Sigmoid colon (tissue), 7 donors: ENCODE data around the gene BHLHE23. TPM values are rescaled to one million over a fixed set of nuclear protein-coding genes. Genes with fewer than 3 reads are reported as not detected.

Source experiments
- DNase-seq: peaks from one replicate; pipeline ENCODE4 v3.0.0-alpha.2; 2019
- H3K27ac ChIP-seq, 4 donors: fragments of 200-600 bp; sonication (generic); one replicate each; pipeline ENCODE4 v1.5.1; 2016 to 2019; ENCODE audit warnings: mild to moderate bottlenecking in 1 of 4
- H3K27me3 ChIP-seq, 3 donors: fragments of 200-600 bp; sonication (generic); one replicate each; pipeline ENCODE4 v1.5.1; 2019; ENCODE audit warnings: mild to moderate bottlenecking in 1 of 3
- H3K36me3 ChIP-seq, 4 donors: fragments of 200-600 bp; sonication (generic); one replicate each; pipeline ENCODE4 v1.5.1; 2016 to 2019
- H3K4me1 ChIP-seq, 4 donors: fragments of 200-600 bp; sonication (generic); one replicate each; pipeline ENCODE4 v1.5.1; 2017 to 2019
- H3K4me3 ChIP-seq, 4 donors: fragments of 200-600 bp; sonication (generic); one replicate each; pipeline ENCODE4 v1.5.1; 2017 to 2019; ENCODE audit warnings: mild to moderate bottlenecking in 2 of 4, moderate library complexity in 1 of 4
- H3K9me3 ChIP-seq, 4 donors: fragments of 200-600 bp in 3 of 4; sonication (generic) in 3 of 4; one replicate each; pipeline versions ENCODE4 v1.5.1 to v1.6.1; 2013 to 2019
- EP300 ChIP-seq, 4 donors: sonication (generic); formaldehyde crosslinking; IDR thresholded peaks; one replicate each; pipeline ENCODE4 v1.6.1; 2017; ENCODE audit warnings: antibody characterized with exemption in 4 of 4
- POLR2A ChIP-seq, 2 donors: fragments of 450-650 bp; IDR thresholded peaks; one replicate each; pipeline ENCODE4 v1.6.1; 2016; ENCODE audit warnings: antibody characterized with exemption in 2 of 2, mild to moderate bottlenecking in 2 of 2, moderate library complexity in 2 of 2
- POLR2AphosphoS5 ChIP-seq, 4 donors: sonication (generic); formaldehyde crosslinking; IDR thresholded peaks; one replicate each; pipeline ENCODE4 v1.6.1; 2017; ENCODE audit warnings: antibody characterized with exemption in 4 of 4
- WGBS, 2 donors: extraction: QIAGEN DNeasy Blood & Tissue Kit; methylation state at CpG; one replicate each; pipeline ENCODE4 v1.1.7; 2013; 5-methylcytosine and 5-hydroxymethylcytosine counted together
- intact Hi-C: fragments of 100-400 bp; cut with DNase I; formaldehyde crosslinking; loops from one replicate; pipeline ENCODE4 v1.15.1; 2023
- polyA plus RNA-seq, 3 donors: library from polyadenylated mRNA; stranded (reverse); fragments of 200-250 nt; gene quantifications; one replicate each; pipeline ENCODE4 v1.2.3, GENCODE V29; 2013
- total RNA-seq, 4 donors: library from RNA; depleted of rRNA; stranded (reverse); fragments of >200 nt; gene quantifications; one replicate each; pipeline ENCODE4 v1.1.0, GENCODE V29; 2016
- TF ChIP-seq, protein P1 (sequence below), 4 experiments: fragments of 450-650 bp in 3 of 4; fragments of 200-600 bp in 1 of 4; IDR thresholded peaks; one replicate each; pipeline ENCODE4 v1.5.1; 2016 to 2019; ENCODE audit warnings: antibody characterized with exemption in 4 of 4, mild to moderate bottlenecking in 3 of 4, moderate library complexity in 2 of 4
- donor health status: healthy with polysubstance abuse.
- donor health status: Bipolar disorder and iron deficiency.
- donor health status: healthy.

The BHLHE23 gene
- total and polyA plus RNA-seq, 7 donors: not detected

DNA sequence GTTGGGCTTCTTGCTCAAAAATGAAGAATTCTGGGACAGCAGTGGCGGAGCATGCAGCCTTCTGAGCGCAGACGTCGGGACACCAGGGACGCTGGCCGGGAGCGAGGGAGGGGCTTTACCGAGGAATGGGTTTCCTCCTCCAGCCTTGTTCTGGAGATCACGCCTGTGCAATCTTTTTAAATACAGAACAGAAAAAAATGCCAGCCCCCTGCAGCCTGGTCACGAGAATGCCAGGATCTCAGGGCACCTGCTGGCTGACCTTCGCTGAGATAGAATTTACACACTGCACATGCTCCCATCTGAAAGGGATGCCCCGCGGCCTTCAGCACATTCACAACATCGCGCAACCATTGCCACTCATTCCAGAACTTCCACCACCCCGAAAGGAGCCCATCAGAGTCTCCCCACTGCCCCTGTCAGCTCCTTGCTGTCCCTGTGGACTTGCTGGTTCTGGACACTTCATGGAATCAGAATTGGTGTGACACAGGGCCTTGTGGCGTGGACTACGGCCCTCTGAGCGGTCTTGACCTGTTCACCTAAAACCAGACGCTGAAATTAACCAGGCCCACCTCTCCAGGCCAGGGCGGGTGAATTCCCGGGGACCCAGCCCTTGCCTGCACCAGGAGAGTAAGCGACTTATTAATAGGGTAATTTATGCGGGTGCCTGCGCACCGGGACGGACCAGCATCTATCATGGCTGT lies 20.6 kb upstream of the BHLHE23 start:
- intact Hi-C loops: no loop called here

DNA sequence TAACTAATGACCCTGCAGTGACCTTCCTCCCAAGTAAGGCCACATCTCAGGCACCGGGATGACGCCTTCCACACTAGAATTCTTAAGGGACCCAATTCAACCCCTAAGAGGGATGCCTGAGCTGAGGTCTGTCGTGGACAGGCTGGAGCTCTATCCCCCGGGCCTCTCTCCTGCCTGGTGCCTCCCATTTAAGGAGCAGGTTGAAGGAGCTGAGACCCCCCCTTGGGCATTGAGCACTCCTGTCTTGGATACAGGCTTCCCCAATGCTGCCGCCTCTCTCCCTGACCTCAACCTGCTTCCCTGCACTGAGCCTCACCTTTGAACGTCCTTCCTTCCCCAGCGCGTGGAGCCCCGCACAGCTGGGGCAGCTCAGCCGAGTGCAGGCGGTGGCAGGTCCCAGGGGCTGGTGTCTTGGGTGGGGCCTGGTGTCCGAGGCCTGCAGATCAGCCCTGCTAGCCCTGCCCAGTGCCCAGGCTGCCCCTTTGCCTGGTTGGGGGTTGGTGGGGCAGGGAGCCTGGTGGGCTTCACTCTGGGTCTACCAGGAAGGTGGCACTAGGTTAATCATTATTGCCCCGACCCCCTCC lies 19.9 kb upstream of the BHLHE23 start:
- Histone ChIP-seq H3K4me1 (peaks cover 0 to 7% (median 0%) of the 10 kb centered on the region in 4 donors), H3K27ac (no peak overlapping the region), H3K9me3 (no peaks in the 10 kb centered on the region), H3K4me3 (no peak overlapping the region), H3K27me3 (peaks cover 41 to 96% (median 84%) of the 10 kb centered on the region in 3 donors), H3K36me3 (no peaks in the 10 kb centered on the region)
- DNase-seq: no peak
- WGBS, 2 donors: 63 to 68% methylated on average over 13 of the region's 13 CpGs
- intact Hi-C loops: no loop called here
- TF ChIP-seq, protein P1, sequence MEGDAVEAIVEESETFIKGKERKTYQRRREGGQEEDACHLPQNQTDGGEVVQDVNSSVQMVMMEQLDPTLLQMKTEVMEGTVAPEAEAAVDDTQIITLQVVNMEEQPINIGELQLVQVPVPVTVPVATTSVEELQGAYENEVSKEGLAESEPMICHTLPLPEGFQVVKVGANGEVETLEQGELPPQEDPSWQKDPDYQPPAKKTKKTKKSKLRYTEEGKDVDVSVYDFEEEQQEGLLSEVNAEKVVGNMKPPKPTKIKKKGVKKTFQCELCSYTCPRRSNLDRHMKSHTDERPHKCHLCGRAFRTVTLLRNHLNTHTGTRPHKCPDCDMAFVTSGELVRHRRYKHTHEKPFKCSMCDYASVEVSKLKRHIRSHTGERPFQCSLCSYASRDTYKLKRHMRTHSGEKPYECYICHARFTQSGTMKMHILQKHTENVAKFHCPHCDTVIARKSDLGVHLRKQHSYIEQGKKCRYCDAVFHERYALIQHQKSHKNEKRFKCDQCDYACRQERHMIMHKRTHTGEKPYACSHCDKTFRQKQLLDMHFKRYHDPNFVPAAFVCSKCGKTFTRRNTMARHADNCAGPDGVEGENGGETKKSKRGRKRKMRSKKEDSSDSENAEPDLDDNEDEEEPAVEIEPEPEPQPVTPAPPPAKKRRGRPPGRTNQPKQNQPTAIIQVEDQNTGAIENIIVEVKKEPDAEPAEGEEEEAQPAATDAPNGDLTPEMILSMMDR (IDR thresholded peaks at IDR 0.05): no peak
- TF ChIP-seq POLR2A (IDR thresholded peaks at IDR 0.05): no peak
- no peak for TF ChIP-seq EP300 (IDR thresholded peaks at IDR 0.05)
- TF ChIP-seq POLR2AphosphoS5 (IDR thresholded peaks at IDR 0.05): no peak

More for the DNA sequence above, 20.6 kb upstream of the BHLHE23 start:
- TF ChIP-seq POLR2A (IDR thresholded peaks at IDR 0.05) (no peak), EP300 (IDR thresholded peaks at IDR 0.05) (no peak), POLR2AphosphoS5 (IDR thresholded peaks at IDR 0.05) (no peak)
- TF ChIP-seq, protein P1 (IDR thresholded peaks at IDR 0.05): no peak
- Histone ChIP-seq H3K36me3 (no peaks in the 10 kb centered on the region), H3K4me3 (no peak overlapping the region), H3K27me3 (peaks cover 46 to 96% (median 84%) of the 10 kb centered on the region in 3 donors), H3K4me1 (peaks cover 0 to 7% (median 0%) of the 10 kb centered on the region in 4 donors), H3K27ac (no peak overlapping the region), H3K9me3 (no peaks in the 10 kb centered on the region)
- 51 to 52% methylated on average over 27 of the region's 27 CpGs for WGBS, 2 donors
- DNase-seq: no peak

DNA sequence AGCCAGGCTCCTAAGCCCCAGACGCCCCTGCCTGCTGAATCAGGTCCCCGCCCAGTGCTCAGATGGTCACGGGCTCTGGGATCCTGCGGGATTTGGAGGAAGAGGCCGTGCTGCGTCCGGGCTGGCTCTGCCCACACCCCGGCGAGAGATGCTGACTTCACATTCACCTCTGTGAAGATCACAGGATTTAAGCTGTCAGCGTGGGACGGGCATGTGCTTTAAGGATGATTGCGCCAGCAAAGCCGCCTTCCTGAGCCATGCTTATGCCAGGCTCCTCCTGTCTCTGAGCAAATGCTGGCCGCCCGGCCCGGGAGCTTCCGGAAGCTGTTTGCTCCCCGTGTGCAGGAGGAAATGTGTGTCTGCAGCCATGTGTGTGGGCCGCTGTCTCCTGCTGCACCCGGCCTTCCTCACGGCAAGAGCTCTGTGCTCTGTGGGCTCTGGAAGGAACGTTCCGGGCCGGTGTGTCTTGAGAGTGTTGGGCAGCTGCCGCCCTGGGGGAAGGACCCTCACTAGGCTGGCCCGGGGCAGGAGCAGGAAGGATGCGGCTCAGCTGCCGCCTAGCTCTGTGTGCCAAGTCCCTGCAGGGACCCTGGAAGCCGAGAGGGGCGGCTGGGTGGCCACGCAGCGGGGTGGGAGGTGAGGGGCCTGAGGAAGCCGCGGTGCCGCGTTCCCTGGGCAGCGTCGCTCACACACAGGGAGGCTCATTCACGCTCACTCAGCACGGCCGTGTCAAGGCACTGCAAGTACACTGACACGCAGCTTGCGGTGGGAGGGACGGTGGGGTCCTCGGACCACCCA lies 19.0 kb upstream of the BHLHE23 start:
- DNase-seq: no peak
- no peak overlapping the region for H3K4me3 ChIP-seq
- intact Hi-C loops: no loop called here
- H3K27me3 ChIP-seq: peaks cover 44 to 96% (median 85%) of the 10 kb centered on the region in 3 donors
- no peaks in the 10 kb centered on the region for H3K36me3 ChIP-seq
- no peak overlapping the region for H3K27ac ChIP-seq
- no peak for TF ChIP-seq POLR2AphosphoS5 (IDR thresholded peaks at IDR 0.05)
- TF ChIP-seq EP300 (IDR thresholded peaks at IDR 0.05): no peak
- no peak for TF ChIP-seq POLR2A (IDR thresholded peaks at IDR 0.05)
- TF ChIP-seq, protein P1 (IDR thresholded peaks at IDR 0.05): no peak
- WGBS, 2 donors: 42 to 54% methylated on average over 45 of the region's 45 CpGs
- H3K4me1 ChIP-seq: peaks cover 0 to 7% (median 0%) of the 10 kb centered on the region in 4 donors
- peaks cover 0 to 2% (median 0%) of the 10 kb centered on the region in 4 donors for H3K9me3 ChIP-seq

DNA sequence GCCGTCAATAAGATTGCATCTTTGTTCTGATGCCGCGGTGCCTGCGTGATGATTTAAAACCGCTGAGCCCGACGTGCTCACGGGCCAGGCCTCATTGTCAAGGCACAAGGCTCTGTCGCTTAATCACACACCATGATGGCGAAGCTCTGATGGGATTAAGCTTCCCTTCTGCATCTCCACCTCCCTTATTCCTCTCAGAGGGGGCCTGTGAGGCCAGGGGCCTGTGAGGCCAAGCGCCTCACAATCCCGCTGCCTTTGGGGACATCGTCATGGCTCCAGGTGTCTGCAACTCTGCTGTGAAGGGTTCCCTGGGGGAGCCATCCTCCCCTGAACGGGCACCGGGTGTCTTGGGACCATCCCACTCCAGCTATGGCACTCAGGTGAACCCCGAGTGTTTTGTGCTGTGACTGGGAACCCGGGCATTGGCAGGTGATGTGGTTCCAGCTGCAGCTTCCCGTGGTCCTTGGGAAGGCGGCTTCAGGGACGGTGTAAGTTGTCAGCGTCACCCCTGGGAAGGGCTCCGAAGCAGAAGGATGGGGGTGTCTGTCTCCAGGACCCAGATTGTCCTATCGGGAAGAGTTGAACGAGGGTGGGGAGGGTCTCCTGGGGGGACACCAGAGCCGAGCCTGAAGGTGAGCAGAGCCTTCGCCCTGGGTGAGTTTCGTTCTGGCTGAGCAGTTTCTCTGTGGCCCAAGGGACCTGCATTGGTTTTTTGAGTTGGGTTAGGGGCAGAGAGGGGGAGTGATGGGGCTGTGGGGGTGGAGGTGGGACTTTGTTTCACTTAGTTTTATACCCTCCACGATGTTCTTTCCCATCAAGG lies 18.0 kb upstream of the BHLHE23 start:
- no peak for DNase-seq
- 58 to 64% methylated on average over 28 of the region's 28 CpGs for WGBS, 2 donors
- no peak overlapping the region for H3K4me3 ChIP-seq
- H3K4me1 ChIP-seq: peaks cover 0 to 7% (median 0%) of the 10 kb centered on the region in 4 donors
- peaks cover 41 to 96% (median 78%) of the 10 kb centered on the region in 3 donors for H3K27me3 ChIP-seq
- intact Hi-C loops: no loop called here
- peaks cover 0 to 8% (median 0%) of the 10 kb centered on the region in 4 donors for H3K9me3 ChIP-seq
- no peaks in the 10 kb centered on the region for H3K36me3 ChIP-seq
- no peak for TF ChIP-seq POLR2A (IDR thresholded peaks at IDR 0.05)
- TF ChIP-seq EP300 (IDR thresholded peaks at IDR 0.05): no peak
- TF ChIP-seq POLR2AphosphoS5 (IDR thresholded peaks at IDR 0.05): no peak
- TF ChIP-seq, protein P1 (IDR thresholded peaks at IDR 0.05): no peak
- H3K27ac ChIP-seq: no peak overlapping the region
